CMK (cell line): ENCODE results near the gene PAF1.

Experiments
- DNase-seq: peaks from one replicate; pipeline ENCODE4 v3.0.0-alpha.2; 2010; ENCODE audit warnings: low read depth

Gene PAF1

DNA sequence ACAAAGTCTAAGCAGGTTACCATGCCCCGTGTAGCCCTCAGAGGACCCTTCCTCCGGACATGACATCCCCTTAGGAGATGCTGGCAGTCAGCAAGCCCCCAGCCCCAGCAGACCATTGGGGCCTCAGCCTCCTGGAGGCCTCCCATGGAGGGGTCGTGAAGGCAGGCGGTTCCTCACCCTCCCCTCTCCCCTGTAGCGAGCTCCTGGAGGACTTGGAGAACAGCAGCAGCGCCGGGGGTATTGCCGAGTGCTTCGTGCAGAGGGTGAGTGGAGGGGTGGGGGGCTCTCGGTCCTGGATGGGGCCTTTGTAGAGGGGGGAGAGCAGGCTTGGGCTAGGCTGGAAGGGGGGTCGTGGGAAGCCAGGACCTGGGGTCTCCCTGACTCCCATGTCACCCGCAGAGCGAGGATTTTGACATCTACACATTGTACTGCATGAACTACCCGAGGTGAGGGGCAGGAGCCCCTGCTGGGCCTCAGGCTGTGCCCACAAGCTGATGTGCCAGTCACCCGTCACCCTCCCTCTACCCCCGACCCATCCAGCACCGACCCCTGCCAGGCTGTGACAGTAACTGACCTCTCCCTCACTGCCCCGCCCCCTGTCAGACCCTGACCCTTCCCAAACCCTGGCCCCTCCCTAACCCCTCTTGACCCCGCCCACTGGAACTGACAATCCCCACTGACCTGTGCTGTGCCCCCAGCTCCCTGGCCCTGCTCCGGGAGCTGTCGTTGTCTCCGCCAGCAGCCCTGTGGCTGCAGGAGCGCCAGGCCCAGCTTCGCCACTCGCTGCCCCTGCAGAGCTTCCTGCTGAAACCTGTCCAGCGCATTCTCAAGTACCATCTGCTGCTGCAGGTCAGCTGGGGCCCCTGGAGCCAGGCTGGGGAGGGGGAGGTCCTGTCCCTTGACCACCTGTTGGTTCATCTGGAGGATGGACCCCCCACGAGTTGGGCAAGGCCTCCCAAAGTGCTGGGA lies 25.5 kb upstream of the PAF1 start:
- no peak for DNase-seq

DNA sequence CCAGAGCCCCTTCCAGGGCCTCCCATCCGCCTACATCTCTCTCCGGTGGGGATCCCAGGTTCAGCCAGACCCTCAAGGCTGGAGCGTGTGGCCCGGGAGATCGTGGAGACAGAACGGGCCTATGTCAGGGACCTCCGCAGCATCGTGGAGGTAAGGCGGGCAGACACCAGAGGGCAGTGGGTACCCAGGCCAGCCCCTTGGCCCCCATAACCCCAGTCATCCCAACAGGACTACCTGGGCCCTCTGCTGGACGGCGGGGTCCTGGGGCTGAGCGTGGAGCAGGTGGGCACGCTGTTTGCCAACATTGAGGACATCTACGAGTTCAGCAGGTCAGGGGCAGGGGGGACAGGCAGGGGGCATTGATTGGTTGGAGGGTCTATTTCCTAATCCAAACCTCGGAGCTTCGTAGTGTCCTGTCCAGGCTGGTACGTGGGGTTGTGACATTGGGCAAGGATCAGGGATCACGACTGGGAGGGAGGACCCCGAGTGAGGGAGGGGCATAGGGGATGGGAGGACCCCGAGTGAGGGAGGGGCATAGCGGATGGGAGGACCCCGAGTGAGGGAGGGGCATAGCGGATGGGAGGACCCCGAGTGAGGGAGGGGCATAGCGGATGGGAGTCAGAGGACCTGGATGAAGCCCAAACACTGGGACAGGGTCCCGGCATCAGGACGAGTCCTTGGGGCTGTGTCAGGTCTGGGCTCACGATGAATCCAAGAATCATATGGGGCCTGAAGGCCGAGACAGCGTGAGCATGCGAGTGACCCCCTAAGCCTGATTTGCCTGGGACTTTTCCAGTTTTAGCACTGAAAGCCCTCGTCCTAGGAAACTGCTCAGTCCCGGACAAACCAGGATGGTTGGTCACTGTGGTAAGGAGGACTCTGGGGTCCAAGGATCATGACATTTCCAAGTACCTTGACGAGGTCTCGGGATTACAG lies 24.5 kb upstream of the PAF1 start:
- DNase-seq = no peak

GRCh38 chr19:39413911-39414608 lies 23.2 kb upstream of the PAF1 start:
- DNase-seq = no peak

- DNase-seq = no peak
These were observed 22.5 kb upstream of the PAF1 start for GRCh38 chr19:39413272-39413910.

DNA sequence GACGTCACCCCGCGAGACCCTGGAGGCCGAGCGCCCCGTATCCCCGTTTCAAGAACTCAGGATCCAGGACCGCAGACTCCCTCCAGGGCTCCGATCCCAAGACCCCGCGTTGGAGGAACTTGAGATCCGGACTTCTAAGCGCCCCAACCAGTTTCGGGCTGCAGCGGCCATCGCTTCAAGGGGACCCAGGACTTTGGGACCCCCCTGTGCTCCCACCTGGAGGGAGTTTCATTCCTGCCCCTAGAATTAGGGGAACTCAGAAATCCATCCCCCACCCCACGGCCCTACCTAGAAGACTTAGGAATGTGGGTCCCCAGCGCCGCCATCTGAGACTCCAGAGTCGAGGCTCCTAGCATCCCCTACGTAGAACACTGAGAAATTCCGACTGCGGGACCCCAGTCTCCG lies 22.0 kb upstream of the PAF1 start:
- DNase-seq = no peak

DNA sequence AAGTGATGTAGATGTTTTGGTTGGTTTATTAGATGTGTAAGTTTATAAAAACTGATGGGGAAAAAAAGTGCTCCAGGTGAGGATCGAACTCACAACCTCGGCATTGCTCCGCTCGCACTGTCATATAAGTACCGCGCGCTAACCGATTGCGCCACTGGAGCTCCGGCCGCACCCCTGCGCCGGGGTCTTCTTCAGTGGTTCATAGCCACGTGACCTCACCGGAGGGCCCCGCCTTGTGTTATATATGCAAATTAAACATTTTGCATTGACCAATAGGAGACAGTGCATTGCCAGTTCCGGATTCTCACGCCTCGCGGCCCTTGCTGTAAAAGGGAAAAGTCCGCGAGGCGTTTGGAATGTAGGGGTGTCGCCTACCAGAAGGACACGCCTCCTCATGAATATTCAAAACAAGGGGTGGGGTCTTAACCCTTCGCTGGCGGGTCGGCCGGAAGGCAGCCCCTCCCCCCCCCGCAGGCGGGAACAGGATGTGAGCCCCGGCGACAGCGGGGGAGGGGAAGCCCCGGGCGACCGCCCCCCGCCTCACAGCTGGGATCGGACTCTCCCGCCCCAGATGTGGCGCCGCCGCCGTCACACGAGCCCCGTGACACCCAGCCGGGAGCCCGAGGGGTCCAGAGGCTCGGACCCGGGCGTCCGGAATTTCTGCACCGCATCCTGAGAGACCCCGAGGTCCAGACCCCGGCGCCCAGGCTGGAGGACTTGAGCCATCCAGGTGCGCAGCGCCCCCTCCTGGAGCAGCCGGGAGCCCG lies 21.4 kb upstream of the PAF1 start, which contains the start of gene PLEKHG2:
Gene PLEKHG2, plus strand, starts transcription at position 570 of the 767 bp plus-strand sequence. CDS start 1,418 bp downstream, outside the sequence.
- peak; percentile 98 for DNase-seq

- DNase-seq = no peak
These were observed 20.9 kb upstream of the PAF1 start for GRCh38 chr19:39411832-39412099.

DNA sequence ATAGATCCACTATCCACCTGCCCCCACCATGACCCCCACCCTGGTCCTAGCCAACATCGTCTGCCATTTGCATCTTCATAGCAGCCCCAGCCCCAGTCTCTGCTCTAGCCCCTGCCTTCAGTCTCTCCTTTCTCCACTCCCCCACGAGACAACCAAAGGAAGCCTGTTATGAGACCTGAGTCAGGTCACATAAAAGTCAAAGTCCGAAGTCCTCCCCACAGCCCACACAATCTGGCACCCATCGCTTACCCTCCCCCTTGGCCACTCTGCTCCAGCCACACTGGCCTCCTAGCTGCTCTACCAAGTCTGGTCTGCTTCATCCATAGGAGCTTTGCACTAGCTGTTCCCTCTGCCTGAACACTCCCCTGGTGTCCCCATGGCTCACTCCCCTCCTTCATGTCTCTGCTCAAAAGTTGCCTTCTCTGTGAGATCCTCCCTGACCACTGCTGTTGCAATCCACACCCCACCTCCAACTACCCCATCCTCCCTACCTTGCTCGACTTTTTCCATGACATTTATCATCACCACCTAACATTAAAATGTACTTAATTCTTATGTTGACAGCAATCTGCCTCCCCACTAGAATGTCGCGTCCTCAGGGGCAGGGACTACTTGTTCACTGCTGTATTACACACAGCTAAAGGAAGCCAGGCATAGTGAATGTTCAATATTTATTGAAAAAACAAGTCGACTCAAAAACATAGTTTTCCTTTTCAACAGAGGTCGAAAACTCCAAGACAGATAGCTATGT lies 20.4 kb upstream of the PAF1 start:
- no peak for DNase-seq

DNA sequence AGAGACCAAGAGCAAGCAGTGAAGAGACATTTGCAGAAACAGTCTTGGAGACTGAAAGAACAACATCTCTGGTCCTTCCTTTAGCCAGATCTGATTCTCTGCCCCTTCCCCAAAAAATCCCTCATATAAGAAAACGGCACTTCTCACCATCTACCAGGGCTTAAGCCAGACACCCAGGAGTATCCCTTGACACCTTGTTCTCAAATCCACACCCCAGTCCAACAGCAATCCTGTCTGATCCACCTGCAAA lies 19.9 kb upstream of the PAF1 start:
- no peak for DNase-seq

DNA sequence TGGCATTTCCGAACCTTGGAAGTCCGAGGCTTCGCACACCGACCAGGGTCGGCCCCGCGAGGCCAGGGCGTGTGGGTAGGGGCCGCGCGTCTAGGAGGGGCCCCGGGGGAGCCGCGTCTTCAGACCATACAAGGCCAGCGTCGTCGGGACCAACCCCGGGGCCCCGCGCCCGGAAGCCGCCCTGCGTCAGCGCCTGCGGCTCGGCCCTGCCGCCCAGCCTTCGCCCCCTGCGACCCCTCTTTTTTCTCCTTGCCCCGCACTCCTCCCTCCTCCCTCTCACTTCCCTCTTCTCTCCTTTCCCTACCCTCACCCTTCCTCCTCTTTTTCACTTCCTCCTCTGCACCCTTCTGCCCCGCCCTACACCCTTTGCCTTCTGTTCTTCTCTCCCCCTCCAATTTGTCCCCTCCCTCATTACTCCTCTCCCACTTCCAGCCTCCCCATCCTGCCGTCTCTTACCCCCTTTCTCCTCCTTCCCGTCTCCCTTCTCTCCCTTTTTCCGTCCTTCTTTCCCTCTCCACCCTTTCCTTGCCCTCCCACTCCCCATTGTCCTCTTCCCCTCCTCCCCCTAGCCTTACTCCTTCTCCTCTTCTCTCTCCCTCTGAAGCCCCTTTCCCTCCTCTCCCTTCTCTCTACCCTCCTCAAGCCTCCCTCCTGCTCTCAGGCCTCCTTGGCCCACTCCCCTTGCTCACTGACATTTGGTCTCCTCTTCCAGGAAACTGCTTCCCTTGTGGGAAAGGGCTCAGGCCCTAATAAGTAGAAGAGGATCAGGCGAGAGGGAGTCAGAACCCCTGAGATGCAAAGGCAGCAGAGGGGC lies 19.3 kb upstream of the PAF1 start:
- DNase-seq = peak; percentile 60

- peak; percentile 49 for DNase-seq
These were observed 18.5 kb upstream of the PAF1 start for GRCh38 chr19:39409208-39410016.

DNA sequence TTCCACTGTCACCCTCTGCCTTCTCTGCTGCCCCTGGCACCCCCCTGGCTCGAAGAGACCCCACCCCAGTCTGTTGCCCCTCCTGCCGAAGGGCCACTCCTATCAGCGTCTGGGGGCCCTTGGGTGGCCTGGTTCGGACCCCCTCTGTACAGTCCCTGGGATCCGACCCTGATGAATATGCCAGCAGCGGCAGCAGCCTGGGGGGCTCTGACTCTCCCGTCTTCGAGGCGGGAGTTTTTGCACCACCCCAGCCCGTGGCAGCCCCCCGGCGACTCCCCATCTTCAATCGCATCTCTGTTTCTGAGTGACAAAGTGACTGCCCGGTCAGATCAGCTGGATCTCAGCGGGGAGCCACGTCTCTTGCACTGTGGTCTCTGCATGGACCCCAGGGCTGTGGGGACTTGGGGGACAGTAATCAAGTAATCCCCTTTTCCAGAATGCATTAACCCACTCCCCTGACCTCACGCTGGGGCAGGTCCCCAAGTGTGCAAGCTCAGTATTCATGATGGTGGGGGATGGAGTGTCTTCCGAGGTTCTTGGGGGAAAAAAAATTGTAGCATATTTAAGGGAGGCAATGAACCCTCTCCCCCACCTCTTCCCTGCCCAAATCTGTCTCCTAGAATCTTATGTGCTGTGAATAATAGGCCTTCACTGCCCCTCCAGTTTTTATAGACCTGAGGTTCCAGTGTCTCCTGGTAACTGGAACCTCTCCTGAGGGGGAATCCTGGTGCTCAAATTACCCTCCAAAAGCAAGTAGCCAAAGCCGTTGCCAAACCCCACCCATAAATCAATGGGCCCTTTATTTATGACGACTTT lies 17.7 kb upstream of the PAF1 start:
- no peak for DNase-seq

DNA sequence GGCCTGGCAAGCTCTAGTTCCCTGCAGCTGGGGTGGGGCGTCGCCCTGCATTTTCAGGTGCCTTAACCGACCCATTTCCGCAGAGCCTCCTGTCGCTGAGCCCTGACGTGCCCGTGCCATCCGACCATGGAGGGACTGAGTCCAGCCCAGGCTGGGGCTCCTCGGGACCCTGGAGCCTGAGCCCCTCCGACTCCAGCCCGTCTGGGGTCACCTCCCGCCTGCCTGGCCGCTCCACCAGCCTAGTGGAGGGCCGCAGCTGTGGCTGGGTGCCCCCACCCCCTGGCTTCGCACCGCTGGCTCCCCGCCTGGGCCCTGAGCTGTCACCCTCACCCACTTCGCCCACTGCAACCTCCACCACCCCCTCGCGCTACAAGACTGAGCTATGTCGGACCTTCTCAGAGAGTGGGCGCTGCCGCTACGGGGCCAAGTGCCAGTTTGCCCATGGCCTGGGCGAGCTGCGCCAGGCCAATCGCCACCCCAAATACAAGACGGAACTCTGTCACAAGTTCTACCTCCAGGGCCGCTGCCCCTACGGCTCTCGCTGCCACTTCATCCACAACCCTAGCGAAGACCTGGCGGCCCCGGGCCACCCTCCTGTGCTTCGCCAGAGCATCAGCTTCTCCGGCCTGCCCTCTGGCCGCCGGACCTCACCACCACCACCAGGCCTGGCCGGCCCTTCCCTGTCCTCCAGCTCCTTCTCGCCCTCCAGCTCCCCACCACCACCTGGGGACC lies 16.9 kb upstream of the PAF1 start:
- DNase-seq = no peak

DNA sequence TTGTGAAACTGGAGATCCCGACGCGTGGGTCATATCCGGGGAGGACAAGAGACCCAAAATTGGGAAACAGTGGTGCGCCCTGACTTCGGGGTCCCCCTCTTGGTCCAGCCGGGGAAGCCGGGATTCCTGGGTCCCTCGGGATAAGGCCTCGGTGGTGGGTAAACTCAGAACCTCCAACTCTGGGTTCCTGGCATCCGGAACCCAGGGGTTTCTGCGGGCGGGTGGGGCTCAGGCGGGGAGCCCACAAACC lies 16.4 kb upstream of the PAF1 start:
- no peak for DNase-seq

GRCh38 chr19:39406656-39407409 lies 15.9 kb upstream of the PAF1 start, which contains the start of gene ZFP36:
TSS of gene ZFP36 (plus strand) at chr19:39406847. CDS start at chr19:39406905, 58 bp downstream.
- DNase-seq = peak; percentile 56

DNA sequence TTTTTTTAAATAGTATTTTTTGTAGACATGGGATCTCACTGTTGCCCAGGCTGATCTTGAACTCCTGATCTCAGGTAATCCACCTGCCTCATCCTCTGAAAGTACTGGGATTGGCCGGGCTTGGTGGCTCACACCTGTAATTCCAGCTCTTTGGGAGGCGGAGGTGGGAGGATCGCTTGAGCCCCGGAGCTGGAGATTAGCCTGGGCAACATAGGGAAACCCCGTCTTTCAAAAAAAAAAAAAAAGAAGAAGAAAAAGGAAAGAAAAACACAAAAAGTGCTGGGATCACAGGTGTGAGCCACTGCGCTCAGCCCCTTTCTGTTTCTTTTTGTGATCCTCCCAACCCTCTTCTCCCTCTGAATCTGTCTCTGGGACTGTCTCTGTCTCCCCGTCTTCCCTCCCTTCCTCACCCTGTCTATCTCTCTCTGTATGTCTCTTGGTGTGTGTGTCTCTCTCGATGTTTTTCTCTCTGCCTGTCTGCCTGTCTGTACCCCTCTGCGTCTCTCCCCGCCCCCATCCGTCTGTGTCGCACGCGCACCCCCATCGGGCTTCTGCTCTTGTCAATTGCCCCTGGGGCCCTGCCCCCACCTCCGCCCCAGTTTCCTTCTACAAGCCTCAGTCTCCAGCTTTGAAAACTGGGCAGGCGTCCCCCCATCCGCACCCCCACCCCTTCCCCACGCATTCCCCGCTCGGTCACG lies 15.2 kb upstream of the PAF1 start:
- no peak for DNase-seq
